ENCODE data around the gene KCNIP1.

DNA sequence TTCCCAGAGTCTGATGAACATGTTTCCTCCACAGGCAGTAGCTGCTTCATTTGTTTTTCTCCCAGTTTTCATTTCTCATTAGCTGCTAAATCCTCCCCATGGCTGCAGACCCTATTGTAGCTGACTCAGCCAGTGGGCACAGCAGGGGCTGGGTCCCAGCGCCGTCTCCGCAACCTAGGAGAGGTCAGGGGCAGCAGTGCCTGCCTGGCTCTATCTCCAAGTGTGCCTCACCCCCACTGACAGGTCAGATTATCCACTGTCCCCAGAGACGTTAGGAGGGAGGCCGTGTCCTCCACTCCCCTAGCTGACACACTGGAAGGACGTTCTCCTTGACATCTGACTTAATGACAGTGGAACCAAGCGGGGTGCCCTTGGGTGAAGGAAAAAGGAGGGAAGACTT is 31.1 kb downstream of the KCNIP1 start:
- TF ChIP-seq, protein P1, sequence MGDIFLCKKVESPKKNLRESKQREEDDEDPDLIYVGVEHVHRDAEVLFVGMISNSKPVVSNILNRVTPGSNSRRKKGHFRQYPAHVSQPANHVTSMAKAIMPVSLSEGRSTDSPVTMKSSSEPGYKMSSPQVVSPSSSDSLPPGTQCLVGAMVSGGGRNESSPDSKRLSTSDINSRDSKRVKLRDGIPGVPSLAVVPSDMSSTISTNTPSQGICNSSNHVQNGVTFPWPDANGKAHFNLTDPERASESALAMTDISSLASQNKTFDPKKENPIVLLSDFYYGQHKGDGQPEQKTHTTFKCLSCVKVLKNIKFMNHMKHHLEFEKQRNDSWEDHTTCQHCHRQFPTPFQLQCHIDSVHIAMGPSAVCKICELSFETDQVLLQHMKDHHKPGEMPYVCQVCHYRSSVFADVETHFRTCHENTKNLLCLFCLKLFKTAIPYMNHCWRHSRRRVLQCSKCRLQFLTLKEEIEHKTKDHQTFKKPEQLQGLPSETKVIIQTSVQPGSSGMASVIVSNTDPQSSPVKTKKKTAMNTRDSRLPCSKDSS (IDR thresholded peaks at IDR 0.05; ENCODE audit: low read depth, partially characterized antibody), result no peak
- TF ChIP-seq CBX1 (IDR thresholded peaks at IDR 0.05; ENCODE audit: low read depth) (no peak), NFIC (IDR thresholded peaks at IDR 0.05) (no peak), KDM1A (IDR thresholded peaks at IDR 0.05) (no peak), ZNF23 (CRISPR knock-in tag; IDR thresholded peaks at IDR 0.05) (no peak), POLR2A (conservative IDR thresholded peaks at IDR 0.05) (no peak), ZC3H11A (IDR thresholded peaks at IDR 0.05; ENCODE audit: low read depth, low read length) (no peak), JUND (IDR thresholded peaks at IDR 0.05; ENCODE audit: borderline replicate concordance, low read depth, low read length) (no peak), JUND (tag; IDR thresholded peaks at IDR 0.05; ENCODE audit: borderline replicate concordance, low read depth, low read length) (no peak), SIX5 (IDR thresholded peaks at IDR 0.05; ENCODE audit: borderline replicate concordance in 1 of 2, insufficient read depth in 1 of 2, low read depth in 1 of 2, low read length in 2 of 2) (no peak), ZFX (CRISPR knock-in tag; IDR thresholded peaks at IDR 0.05) (no peak)
- TF ChIP-seq, protein P2, sequence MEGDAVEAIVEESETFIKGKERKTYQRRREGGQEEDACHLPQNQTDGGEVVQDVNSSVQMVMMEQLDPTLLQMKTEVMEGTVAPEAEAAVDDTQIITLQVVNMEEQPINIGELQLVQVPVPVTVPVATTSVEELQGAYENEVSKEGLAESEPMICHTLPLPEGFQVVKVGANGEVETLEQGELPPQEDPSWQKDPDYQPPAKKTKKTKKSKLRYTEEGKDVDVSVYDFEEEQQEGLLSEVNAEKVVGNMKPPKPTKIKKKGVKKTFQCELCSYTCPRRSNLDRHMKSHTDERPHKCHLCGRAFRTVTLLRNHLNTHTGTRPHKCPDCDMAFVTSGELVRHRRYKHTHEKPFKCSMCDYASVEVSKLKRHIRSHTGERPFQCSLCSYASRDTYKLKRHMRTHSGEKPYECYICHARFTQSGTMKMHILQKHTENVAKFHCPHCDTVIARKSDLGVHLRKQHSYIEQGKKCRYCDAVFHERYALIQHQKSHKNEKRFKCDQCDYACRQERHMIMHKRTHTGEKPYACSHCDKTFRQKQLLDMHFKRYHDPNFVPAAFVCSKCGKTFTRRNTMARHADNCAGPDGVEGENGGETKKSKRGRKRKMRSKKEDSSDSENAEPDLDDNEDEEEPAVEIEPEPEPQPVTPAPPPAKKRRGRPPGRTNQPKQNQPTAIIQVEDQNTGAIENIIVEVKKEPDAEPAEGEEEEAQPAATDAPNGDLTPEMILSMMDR (IDR thresholded peaks at IDR 0.05 in 2 of 3, conservative IDR thresholded peaks at IDR 0.05 in 1 of 3; ENCODE audit: insufficient read depth in 2 of 3, low read depth in 1 of 3, low read length in 3 of 3), result no peak
- TF ChIP-seq, protein P3, sequence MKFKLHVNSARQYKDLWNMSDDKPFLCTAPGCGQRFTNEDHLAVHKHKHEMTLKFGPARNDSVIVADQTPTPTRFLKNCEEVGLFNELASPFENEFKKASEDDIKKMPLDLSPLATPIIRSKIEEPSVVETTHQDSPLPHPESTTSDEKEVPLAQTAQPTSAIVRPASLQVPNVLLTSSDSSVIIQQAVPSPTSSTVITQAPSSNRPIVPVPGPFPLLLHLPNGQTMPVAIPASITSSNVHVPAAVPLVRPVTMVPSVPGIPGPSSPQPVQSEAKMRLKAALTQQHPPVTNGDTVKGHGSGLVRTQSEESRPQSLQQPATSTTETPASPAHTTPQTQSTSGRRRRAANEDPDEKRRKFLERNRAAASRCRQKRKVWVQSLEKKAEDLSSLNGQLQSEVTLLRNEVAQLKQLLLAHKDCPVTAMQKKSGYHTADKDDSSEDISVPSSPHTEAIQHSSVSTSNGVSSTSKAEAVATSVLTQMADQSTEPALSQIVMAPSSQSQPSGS (CRISPR knock-in tag; IDR thresholded peaks at IDR 0.05), result no peak
